Endometrial microvascular endothelial cells (primary cell): Measurements from ENCODE around the gene PARD3B. TPM values are rescaled to one million over a fixed set of nuclear protein-coding genes. Genes with fewer than 3 reads are reported as not detected.

ENCODE experiments used
- in situ Hi-C: cut with HindIII; loops from 2 replicates; pipeline ENCODE4 v1.10.0; 2017; ENCODE audit warnings: low sequenced_read_pairs, low pct_unique_long_range_greater_than_20kb; ENCODE audit errors: inconsistent ontology term
- total RNA-seq: library from RNA; depleted of rRNA; stranded (reverse); fragments of >200 nt; gene quantifications from one replicate; pipeline ENCODE4 v1.2.3, GENCODE V29; 2015; ENCODE audit errors: inconsistent ontology term

PARD3B gene
- total RNA-seq, 1 donor from 2014 or later: 3.3 TPM

DNA sequence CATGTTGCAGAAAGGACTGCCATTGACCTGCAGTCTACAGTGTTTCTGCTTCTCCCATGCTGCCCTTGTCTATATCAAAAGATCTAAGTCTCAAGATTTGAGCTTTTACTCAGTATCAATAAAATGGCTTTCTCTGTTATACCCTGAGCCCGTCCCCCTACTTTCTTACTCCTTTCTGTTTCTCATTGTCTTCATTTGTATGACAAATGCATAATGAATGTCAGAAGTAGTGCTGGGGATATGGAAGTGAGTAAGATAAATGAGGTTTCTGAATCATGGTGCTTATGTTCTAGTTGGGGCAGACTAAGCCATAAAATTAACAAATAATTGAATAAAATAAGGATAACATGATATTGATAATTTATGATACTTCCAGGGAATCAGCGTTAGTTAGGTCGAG, 128.6 kb downstream of the PARD3B start:
- in situ Hi-C loops: no loop called here

DNA sequence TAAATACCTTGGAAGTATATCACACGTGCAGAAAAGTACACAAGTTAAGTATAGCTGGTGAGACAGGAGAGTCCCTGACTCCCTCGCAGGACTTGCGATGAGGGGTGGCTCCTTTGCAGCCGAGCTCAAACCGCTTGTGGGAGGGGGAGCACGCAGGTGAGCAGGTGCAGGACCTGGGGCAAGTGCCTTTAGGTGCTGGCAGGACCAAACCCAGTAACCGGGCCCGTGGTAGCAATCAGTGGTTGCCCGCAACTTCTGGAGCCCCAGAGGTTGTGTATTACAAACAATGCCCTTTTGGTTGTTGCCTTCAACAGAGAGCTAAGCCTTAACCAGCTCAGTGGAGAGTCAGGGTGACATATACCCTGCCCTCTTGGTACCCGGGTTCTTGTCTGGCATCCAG, 132.8 kb downstream of the PARD3B start:
- in situ Hi-C loops: no loop called here

DNA sequence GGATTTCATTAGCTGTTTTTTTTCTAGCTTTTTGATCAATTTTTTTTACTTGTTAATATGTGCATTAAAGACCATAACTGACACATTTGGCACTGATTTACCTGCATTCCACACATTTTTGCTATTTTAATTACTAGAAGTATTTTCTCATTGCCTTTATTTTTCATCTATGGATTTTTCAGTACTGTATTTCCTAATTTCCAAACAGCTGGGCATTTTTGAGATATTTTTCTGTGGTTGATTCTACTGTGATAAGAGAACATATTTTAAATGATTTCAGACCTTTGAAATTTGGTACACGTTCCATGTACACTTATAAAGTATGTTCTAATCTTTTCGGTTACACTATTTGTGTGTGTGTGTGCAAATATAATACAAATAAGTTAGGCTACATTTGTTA, 135.3 kb downstream of the PARD3B start:
- in situ Hi-C loops: no loop called here

DNA sequence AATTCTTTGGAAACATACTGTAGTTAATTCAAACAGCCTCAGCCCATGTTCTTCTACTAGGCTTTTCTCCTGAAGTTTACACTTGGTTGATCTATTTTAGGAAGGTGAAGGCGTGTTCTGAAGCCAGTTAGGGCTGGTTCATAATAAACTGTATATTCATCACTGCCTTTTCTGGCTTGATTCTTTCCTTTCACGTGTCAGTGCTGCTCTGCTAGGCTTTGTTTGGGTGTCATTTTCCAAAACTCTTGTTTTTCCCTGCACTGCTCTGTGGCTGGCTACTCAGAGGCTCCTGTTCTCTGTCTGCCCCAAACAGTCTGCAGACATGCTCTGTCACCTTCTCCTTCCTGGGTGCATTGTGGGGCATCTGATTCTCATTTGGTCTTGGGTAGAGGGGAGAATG, 136.1 kb downstream of the PARD3B start:
- in situ Hi-C loops: no loop called here

DNA sequence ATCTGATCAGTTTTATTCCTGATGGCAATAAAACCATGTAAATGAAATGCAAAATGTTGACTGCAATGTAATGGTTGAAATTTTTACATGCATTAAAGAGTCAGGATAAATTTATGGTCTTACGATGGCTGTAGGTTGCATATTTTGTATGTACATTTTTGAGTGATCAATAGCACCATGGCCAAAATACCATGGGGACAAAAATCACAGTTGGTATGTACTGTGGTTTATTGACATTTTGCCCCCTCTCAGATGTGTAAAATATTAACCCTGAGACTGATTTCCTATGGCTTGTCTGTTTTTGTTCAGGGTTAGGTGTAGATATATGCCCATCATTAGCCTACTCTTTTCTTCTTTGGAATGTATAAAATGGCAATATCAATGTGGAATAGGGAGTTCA, 138.1 kb downstream of the PARD3B start:
- in situ Hi-C loops: no loop called here

DNA sequence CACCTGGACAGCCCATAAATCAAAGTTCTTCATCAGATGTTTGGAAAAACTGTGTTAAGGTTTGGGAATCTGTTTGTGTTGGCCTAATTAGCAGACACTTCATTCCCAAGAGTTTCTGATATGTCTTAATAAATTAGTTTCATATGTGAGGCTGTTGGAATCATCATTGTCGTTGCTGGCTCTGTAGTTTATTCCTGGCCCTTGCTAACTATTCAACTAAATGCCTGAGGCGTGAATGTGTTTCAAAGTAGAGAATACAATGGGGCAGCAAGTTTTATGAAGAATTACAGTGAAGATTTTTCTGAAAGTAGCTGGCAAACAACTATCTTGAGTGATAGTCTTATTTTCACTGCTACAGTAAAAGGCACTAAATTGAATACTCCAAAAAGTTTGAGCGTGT, 141.1 kb downstream of the PARD3B start:
- in situ Hi-C loops: no loop called here

DNA sequence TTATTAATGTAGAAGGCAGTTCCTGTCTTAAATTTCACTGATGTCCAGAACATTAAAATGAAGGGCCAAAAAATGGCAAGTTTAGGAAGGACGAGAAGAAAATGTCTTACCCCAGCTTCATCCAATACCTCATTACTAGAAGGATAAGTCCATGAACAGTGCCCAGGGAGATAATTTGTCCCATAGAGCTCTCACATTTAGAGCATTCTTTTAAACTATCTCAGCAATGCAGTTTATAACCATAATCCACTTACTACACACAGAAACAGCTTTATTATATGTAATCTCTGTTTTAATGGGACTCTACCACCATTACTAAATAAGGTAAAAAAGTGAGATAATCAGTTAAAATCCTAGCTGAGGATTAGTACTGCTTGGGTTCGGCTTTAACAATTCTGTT, 142.5 kb downstream of the PARD3B start:
- in situ Hi-C loops: no loop called here

DNA sequence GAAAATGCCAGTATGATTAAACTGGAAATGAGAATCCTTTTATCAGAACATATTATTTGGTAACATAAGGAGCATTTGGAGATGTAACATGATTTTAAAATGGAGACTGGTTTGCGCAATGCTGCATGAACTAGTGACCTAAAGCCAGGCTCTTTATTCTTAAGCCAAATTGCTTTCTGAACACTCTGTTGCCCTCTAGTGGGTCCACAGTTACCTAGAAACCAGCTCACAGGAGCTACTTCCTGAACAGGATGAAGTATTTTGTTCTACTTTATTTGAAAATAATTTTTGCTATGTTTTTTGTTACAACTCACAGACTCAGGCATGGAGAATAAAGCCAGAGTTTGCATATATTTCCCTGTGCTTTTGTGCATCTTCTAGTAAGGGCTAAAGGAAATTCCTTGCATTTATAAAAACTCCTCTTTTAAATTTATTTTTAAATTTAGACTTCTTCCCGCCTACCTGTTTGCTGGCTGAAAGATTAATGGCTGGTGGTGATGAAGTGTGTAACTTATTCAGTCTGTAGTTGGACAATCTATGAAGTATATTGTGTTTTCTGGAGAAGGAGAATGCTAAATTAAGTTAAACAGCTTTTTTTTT, 146.7 kb downstream of the PARD3B start:
- in situ Hi-C loops: no loop called here

DNA sequence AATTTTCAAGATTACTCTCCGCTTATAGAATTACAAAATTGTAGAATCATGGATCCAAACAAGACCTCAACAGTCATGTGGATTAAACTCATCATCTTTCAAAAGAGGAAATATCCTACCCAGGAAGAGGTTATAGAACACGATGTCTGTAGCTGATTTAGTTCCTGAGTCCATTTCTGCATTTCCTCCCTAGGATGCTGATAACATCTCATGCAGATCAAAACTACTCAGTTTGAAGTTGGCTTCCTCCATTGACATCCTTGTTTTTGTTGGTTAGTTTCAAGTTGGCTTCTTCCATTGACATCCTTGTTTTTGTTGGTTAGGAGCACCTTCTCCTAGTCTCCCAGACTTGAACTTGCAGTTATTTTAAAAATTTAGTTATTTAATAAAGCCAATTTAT, 147.5 kb downstream of the PARD3B start:
- in situ Hi-C loops: no loop called here

DNA sequence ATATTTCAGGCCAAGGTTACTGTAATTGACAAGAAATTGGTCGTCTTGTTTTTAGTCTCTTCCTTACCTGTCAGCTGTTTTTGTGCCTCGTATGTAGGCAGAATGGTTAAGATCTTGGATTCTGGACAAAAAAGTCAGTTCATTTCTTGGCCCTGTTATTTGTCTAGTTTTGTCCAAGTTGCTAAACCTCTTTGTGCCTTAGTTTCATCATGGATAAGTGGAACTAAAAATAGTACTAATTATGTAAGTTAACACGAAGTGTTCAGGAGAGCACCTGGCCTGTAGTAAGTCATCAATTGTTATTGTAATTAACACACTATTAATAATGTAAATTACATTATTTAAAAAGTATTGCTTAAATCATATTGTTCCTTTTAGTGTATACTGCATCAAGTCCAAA, 148.0 kb downstream of the PARD3B start:
- in situ Hi-C loops: no loop called here

DNA sequence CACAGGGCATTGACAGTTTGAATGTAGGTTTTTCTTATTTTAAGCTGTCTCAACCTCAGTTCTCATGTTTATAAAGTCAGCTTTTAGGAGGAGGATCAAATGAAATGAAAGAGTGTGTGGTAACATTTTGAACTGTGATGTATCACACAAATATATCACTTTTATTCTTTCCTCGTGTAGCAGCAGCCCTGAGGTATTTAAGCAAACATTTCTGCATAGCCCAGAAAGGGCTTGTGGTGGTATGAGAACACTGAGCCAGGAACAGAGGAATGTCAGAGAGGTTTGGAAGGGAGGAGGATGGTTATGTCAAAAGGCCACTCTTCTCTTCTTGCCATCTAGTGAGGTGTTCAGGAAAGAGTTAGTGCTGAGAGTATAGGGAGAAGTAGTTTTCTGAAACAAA, 150.2 kb downstream of the PARD3B start:
- in situ Hi-C loops: no loop called here

DNA sequence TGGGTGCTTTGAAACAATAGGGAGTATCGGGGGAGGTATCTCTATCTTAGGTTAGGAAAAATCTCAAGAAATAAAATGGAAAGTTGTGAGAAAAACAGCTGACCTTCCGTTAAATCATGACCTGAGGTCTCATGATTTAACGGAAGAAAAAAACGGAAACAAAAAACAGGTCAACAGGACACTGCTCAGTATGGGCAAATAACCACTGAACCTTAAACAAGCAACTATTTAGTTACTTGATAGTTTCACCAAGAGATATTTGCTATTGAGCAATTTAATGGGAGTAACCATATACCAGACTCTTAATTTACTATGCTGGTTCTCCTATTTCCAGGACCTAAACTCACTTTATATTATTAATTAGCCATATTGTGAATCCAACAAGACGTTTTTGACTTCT, 150.8 kb downstream of the PARD3B start:
- in situ Hi-C loops: no loop called here

DNA sequence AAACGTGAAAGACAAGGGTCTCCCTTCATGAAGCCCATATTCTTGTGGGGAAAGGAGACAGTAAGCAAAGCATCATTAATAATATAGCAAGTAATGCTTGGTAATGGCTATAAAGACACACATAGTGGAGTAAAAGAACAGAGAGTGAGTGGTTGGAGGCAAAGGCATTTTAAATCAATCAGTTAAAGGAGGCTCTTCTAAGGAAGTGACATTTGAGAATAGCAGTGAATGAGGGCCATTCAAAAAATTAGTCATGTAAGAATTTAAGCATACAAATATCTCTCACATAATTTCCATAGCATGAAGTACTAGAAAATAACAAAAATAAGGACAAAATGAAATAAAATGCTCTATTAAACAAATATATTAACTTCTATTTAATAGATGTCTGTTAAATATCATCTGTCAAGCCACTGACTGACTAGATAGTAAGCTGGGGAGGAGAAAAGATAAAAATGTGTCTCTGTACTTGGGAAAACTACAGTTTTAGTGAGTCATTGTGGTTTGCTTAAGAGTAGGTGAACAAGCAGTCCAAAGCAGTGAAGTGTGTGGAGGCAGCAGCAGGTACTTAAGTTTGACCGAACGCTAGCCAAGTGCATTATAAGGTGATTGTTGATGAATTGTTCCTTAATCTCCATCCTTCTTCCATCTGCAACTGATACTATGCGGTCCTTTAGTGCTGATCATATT, 160.1 kb downstream of the PARD3B start:
- in situ Hi-C loops: no loop called here

DNA sequence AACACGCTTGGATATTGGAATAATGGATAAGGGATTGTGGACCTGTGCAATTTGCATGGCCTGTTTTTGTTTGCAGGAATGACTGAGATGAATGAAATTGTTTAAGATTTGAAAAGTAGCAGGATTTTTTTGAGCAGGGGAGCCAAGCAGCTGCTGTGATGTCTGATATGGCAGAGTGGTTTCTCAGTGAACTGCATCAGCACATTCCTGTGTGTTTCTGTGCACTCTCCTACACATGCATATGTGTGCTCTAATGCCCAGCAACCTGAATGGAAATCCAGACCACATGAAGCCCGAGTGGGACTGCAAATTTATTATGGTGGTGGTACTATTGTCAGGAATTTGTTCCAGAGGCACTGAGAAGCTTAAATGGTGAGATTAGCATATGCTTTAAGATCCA, 161.7 kb downstream of the PARD3B start:
- in situ Hi-C loops: no loop called here

DNA sequence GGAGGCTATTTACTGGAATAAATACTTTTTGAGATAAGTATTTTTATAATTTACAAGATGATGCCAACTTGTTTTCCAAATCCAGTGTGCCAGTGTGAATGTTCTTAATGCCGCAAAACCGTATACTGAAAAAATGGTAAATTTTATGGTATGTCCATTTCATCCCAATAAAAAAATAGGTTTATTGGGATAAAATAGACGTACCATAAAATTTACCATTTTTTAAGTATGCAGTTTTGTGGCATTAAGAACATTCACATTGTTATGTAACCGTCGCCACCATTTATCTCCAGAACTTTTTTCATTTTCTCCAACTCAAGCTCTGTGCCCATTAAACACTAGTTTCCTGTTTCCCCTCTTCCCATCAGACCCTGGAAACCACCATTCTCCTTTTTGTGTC, 167.9 kb downstream of the PARD3B start:
- in situ Hi-C loops: no loop called here

DNA sequence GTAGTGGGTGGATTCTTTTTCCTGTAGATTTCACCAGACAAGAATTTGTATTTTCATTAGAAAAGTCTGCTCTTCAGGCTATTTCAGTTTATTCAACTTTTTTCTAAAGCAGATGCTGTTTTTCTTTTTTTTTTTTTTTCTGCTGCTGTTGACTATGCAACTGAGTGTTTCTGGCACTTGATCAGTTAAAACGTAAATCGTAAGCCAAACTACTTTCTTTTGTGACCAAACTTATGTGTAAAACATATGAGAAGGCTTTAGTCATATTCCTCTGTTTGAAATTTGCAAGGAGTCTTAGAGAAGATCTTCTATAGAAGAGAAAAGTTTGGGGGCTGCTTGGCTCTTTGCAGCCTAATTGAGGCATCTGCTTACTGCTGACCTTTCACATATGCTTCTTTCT, 170.1 kb downstream of the PARD3B start:
- in situ Hi-C loops: no loop called here

DNA sequence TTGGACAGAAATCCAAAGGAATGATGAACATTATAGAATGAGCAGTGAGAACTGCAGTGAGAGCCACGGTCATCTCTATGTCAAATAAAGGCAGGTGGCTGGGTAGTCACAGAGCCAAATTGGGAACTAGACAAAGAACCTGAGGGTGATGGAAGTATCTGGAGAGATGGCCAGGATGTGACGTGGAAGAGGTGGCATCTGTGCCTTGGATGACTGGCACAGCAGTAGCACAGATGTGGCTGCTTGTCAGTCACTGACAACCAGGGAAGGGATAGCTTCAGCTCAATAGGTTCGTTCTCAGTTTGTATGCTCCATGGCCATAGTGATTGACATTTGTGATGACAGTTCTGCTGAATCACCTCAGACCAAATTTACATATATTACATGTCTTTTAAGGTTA, 172.3 kb downstream of the PARD3B start:
- in situ Hi-C loops: no loop called here

DNA sequence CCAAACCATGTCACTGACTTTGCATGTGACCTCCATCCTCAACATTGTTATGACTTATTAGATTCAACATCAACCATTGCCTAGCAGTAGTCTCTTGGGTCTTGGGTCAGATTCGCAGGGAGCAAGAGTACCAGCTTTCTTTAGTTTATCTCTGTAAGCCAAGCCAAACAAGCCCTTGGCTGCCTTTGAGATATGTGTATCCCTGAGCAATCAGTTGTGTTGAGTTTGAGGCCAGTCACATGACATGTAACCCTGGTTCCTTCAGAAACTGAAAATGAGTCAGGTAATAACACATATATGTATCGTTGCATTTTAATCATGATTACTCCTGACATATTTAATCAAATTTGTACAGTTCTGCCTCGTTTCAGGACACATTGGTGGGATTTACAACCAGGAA, 173.3 kb downstream of the PARD3B start:
- in situ Hi-C loops: no loop called here

DNA sequence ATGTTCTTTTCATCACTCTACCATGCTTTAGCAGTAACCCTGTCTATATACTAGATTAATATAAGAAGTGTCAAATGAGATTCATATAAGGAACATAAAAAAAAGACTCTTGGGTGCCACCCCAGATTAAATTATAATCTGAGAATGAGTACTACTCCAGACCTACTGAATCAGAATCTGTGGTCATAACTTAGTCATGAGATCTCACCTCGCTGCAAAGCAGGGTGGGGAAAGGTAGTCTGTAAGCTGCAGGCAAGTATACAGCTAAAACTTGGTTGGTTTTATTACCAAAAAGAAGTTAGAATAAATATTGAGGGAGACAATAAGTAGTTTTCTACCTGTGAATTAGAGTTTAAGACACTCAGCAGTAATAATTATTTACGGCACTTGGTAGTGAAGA, 175.6 kb downstream of the PARD3B start:
- in situ Hi-C loops: no loop called here

DNA sequence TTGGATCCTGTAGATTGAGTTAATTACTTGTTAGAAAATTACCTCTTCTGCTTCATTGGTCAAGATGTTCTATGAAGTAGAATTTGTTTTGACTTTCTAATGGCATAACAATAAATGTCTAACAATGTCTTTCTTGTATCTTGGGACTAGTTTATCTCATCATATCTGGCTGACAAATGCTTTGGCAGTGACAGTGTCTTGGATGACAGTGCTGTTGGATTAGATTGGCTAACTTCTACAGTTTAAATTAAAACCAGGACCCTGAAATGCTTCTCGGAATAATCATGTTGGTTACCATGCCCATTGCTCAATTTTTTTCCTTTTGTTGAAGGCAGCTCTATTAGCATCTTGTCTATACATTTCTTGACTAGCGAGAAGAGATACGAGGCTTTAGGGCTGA, 176.9 kb downstream of the PARD3B start:
- in situ Hi-C loops: no loop called here

DNA sequence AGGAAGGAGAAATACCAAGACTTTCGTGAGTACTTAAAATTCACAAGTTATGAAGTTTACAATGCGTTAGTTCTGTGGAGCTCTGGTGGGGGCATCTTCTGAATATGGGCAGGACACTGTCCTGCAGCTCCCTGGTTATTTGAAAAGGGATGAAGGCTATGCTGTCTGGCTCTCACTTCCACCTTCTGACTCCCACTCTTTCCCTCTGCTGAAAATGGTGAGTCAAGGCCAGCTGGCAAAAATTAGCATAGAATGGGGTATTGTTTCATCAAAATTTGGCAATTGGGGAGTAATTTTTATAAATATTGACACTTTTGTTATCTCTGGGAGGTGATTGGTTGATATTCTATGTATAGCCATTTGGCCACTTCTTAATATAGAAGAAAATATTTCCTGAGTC, 177.4 kb downstream of the PARD3B start:
- in situ Hi-C loops: no loop called here
